Measurements from ENCODE around the gene CHST8.

CHST8 gene

GRCh38 chr19:33705090-33705847 lies 83.5 kb downstream of the CHST8 start:
- no peak for TF ChIP-seq CTCF (IDR thresholded peaks at IDR 0.05; ENCODE audit: poor library complexity, severe bottlenecking)
- peaks cover 10% of the 10 kb centered on the region for H3K27me3 ChIP-seq (ENCODE audit: insufficient read depth, poor library complexity, severe bottlenecking)
- DNase-seq (ENCODE audit: low spot score) (peak; percentile 35), ATAC-seq (ENCODE audit: low read depth) (no peak)
- no peaks in the 10 kb centered on the region for H3K36me3 ChIP-seq (ENCODE audit: low read depth)
- no peak overlapping the region for H3K27ac ChIP-seq (ENCODE audit: poor library complexity, severe bottlenecking)
- no peaks in the 10 kb centered on the region for H3K9me3 ChIP-seq (ENCODE audit: severe bottlenecking)
- H3K4me1 ChIP-seq (ENCODE audit: insufficient read depth, poor library complexity, severe bottlenecking), result no peaks in the 10 kb centered on the region
- no peak overlapping the region for H3K4me3 ChIP-seq (ENCODE audit: severe bottlenecking)

GRCh38 chr19:33705860-33706259 lies 84.1 kb downstream of the CHST8 start:
- Histone ChIP-seq H3K4me3 (ENCODE audit: severe bottlenecking) (no peak overlapping the region), H3K27ac (ENCODE audit: poor library complexity, severe bottlenecking) (no peak overlapping the region), H3K4me1 (ENCODE audit: insufficient read depth, poor library complexity, severe bottlenecking) (no peaks in the 10 kb centered on the region), H3K9me3 (ENCODE audit: severe bottlenecking) (no peaks in the 10 kb centered on the region), H3K27me3 (ENCODE audit: insufficient read depth, poor library complexity, severe bottlenecking) (peaks cover 10% of the 10 kb centered on the region), H3K36me3 (ENCODE audit: low read depth) (no peaks in the 10 kb centered on the region)
- ATAC-seq (ENCODE audit: low read depth) (no peak), DNase-seq (ENCODE audit: low spot score) (no peak)
- TF ChIP-seq CTCF (IDR thresholded peaks at IDR 0.05; ENCODE audit: poor library complexity, severe bottlenecking), result no peak

GRCh38 chr19:33706631-33707030 lies 84.9 kb downstream of the CHST8 start:
- no peak overlapping the region for H3K4me3 ChIP-seq (ENCODE audit: severe bottlenecking)
- H3K36me3 ChIP-seq (ENCODE audit: low read depth), result no peaks in the 10 kb centered on the region
- no peak overlapping the region for H3K27ac ChIP-seq (ENCODE audit: poor library complexity, severe bottlenecking)
- no peaks in the 10 kb centered on the region for H3K4me1 ChIP-seq (ENCODE audit: insufficient read depth, poor library complexity, severe bottlenecking)
- ATAC-seq (ENCODE audit: low read depth), result no peak
- TF ChIP-seq CTCF (IDR thresholded peaks at IDR 0.05; ENCODE audit: poor library complexity, severe bottlenecking), result no peak
- peak; percentile 12 for DNase-seq (ENCODE audit: low spot score)
- H3K9me3 ChIP-seq (ENCODE audit: severe bottlenecking), result no peaks in the 10 kb centered on the region
- H3K27me3 ChIP-seq (ENCODE audit: insufficient read depth, poor library complexity, severe bottlenecking), result peaks cover 10% of the 10 kb centered on the region

GRCh38 chr19:33712268-33712667 lies 90.5 kb downstream of the CHST8 start:
- Histone ChIP-seq H3K4me3 (ENCODE audit: severe bottlenecking) (no peak overlapping the region), H3K4me1 (ENCODE audit: insufficient read depth, poor library complexity, severe bottlenecking) (no peaks in the 10 kb centered on the region), H3K9me3 (ENCODE audit: severe bottlenecking) (no peaks in the 10 kb centered on the region), H3K27me3 (ENCODE audit: insufficient read depth, poor library complexity, severe bottlenecking) (peaks cover 10% of the 10 kb centered on the region), H3K36me3 (ENCODE audit: low read depth) (no peaks in the 10 kb centered on the region), H3K27ac (ENCODE audit: poor library complexity, severe bottlenecking) (no peak overlapping the region)
- DNase-seq (ENCODE audit: low spot score), result no peak
- ATAC-seq (ENCODE audit: low read depth), result no peak
- TF ChIP-seq CTCF (IDR thresholded peaks at IDR 0.05; ENCODE audit: poor library complexity, severe bottlenecking), result no peak

DNA sequence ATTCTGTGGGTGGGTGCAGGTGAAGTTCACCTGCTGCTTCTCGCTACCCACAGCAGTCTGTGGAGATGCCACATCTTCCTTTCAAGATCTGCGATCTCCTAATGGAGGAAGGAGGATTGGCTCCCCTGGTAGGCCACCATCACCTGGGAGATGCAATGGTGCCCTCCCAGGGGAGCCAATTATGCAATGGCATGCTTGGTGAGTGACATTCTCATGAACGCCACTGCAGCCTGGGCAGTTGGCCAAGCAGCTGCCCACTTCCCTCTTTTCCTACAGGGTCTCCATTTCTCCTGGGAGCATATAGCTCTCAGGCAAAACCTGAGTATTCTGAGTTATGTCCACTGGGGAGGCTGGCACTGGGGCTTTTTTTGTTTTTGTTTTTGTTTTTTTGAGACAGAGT lies 91.4 kb downstream of the CHST8 start:
- no peak for DNase-seq (ENCODE audit: low spot score)
- TF ChIP-seq CTCF (IDR thresholded peaks at IDR 0.05; ENCODE audit: poor library complexity, severe bottlenecking), result no peak
- Histone ChIP-seq H3K27me3 (ENCODE audit: insufficient read depth, poor library complexity, severe bottlenecking) (peaks cover 5% of the 10 kb centered on the region), H3K9me3 (ENCODE audit: severe bottlenecking) (no peaks in the 10 kb centered on the region), H3K4me1 (ENCODE audit: insufficient read depth, poor library complexity, severe bottlenecking) (no peaks in the 10 kb centered on the region), H3K4me3 (ENCODE audit: severe bottlenecking) (no peak overlapping the region), H3K36me3 (ENCODE audit: low read depth) (no peaks in the 10 kb centered on the region), H3K27ac (ENCODE audit: poor library complexity, severe bottlenecking) (no peak overlapping the region)
- ATAC-seq (ENCODE audit: low read depth), result no peak

All from RWPE2 (cell line).